GM12891 (cell line): Measurements from ENCODE around the gene CACNG4.

ENCODE experiments used
- PAX5 ChIP-seq: IDR thresholded peaks from 2 replicates; pipeline ENCODE4 v1.6.1; 2011; ENCODE audit warnings: low read length, moderate library complexity, mild to moderate bottlenecking; ENCODE audit not compliant: insufficient read depth, severe bottlenecking
- POLR2A ChIP-seq: IDR thresholded peaks from 2 replicates; pipeline ENCODE4 v1.6.1; 2011; ENCODE audit warnings: low read depth, low read length, control low read depth
- POLR2AphosphoS5 ChIP-seq: IDR thresholded peaks from 2 replicates; pipeline ENCODE4 v1.6.1; 2011; ENCODE audit warnings: low read depth, low read length, control low read depth
- TAF1 ChIP-seq: IDR thresholded peaks from 2 replicates; pipeline ENCODE4 v1.6.1; 2011; ENCODE audit warnings: low read depth, low read length, control low read depth

DNA sequence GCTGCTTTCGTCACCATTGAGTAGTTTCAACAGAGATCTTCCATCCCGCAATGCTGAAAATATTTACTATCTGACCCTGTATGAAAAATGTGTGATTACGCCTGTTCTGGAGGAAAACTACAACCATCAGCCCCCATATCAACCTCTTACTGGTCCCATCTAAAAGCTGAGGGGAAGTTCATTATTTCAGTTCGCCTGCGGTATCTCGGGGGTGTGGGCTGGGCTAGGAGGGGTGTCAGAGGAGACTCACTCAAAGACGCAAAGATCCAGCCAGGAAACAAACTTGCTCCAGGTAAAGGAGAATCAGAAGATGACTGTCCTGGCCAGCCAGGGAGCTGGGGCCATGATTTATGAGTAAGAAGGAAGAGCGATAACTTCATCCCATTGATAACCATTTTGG is 93.5 kb downstream of the CACNG4 start:
- TF ChIP-seq POLR2A, result no peak
- no peak for TF ChIP-seq POLR2AphosphoS5
- no peak for TF ChIP-seq TAF1
- TF ChIP-seq PAX5, result no peak
